ENCODE data around the gene AHRR. TPM values are rescaled to one million over a fixed set of nuclear protein-coding genes. Genes with fewer than 3 reads are reported as not detected.
"Not testable (repeated sequence)": the region's sequence is repeated elsewhere in the genome, so short reads cannot be mapped to it uniquely, and the experiment has no call there.

Gene AHRR
- total RNA-seq, 2 donors from 2014 or later = 0.26 to 0.33 TPM

- no peak for DNase-seq
- H3K27me3 ChIP-seq = no peaks in the 10 kb centered on the region
- peaks cover 17% of the 10 kb centered on the region for H3K4me1 ChIP-seq
- no peak overlapping the region for H3K4me3 ChIP-seq
- H3K27ac ChIP-seq = no peak overlapping the region
- intact Hi-C loops (cut with DNase I) = no loop called here
- TF ChIP-seq POLR2A (IDR thresholded peaks at IDR 0.05) = no peak
- TF ChIP-seq, protein P1, sequence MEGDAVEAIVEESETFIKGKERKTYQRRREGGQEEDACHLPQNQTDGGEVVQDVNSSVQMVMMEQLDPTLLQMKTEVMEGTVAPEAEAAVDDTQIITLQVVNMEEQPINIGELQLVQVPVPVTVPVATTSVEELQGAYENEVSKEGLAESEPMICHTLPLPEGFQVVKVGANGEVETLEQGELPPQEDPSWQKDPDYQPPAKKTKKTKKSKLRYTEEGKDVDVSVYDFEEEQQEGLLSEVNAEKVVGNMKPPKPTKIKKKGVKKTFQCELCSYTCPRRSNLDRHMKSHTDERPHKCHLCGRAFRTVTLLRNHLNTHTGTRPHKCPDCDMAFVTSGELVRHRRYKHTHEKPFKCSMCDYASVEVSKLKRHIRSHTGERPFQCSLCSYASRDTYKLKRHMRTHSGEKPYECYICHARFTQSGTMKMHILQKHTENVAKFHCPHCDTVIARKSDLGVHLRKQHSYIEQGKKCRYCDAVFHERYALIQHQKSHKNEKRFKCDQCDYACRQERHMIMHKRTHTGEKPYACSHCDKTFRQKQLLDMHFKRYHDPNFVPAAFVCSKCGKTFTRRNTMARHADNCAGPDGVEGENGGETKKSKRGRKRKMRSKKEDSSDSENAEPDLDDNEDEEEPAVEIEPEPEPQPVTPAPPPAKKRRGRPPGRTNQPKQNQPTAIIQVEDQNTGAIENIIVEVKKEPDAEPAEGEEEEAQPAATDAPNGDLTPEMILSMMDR (IDR thresholded peaks at IDR 0.05) = no peak
- 78 to 84% methylated on average over 16 to 18 of the region's 18 CpGs for WGBS, 2 donors
- H3K9me3 ChIP-seq = no peaks in the 10 kb centered on the region
- ATAC-seq = no peak
- peaks cover 3 to 5% of the 10 kb centered on the region in 2 donors for H3K36me3 ChIP-seq (replicated peaks in 1 of 2; ENCODE audit: insufficient read depth in 1 of 2, low read depth in 2 of 2)
These were observed 12.7 kb upstream of the AHRR start for GRCh38 chr5:308672-309271.

DNA sequence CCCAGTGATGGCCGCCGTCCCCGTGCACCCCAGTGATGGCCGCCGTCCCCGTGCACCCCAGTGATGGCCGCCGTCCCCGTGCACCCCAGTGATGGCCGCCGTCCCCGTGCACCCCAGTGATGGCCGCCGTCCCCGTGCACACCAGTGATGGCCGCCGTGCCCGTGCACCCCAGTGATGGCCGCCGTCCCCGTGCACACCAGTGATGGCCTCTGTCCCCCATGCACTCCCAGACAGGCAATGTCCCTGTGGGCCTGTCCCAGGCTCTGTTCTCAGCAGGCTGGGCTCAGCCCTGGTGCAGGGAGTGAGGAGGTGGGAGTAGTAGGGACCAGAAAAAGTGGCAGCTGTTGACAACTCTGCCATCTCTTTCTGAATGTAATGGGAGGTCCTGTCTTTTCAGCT lies 11.7 kb upstream of the AHRR start:
- H3K9me3 ChIP-seq; H3K36me3 ChIP-seq (replicated peaks in 1 of 2; ENCODE audit: insufficient read depth in 1 of 2, low read depth in 2 of 2); DNase-seq; ATAC-seq; intact Hi-C loops (cut with DNase I); H3K27me3 ChIP-seq; H3K4me3 ChIP-seq: not testable (repeated sequence)
- WGBS, 2 donors = no CpG with 5 or more reads among the region's 21 CpGs
- H3K27ac ChIP-seq = peak overlapping the region in 2 of 4 donors; percentile 61 to 65
- peaks cover 17% of the 10 kb centered on the region for H3K4me1 ChIP-seq

DNA sequence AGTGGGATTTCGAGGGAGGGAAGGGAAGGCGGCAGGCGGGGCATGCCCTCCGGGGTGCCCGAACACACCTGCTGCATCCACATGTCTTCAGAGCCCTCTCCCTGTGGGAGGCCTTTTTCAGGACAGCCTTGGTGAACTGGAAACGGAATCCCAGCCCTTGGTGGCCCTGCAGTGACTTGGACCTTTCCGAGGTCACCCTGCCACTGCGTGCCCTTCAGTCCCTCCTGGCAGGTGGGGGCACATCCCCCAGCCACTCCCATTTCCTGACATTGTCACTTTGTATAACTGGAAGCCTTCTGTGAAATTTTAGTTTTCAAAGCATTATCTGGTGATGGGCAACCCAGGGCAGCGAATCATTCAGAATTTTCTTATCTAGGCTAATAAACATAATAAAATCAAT lies 11.0 kb upstream of the AHRR start:
- Histone ChIP-seq H3K27ac (peak overlapping the region; percentile 9 to 65 (median 54)), H3K4me1 (peaks cover 17% of the 10 kb centered on the region), H3K36me3 (replicated peaks in 1 of 2; ENCODE audit: insufficient read depth in 1 of 2, low read depth in 2 of 2) (peaks cover 5 to 11% of the 10 kb centered on the region in 2 donors), H3K9me3 (no peaks in the 10 kb centered on the region), H3K4me3 (no peak overlapping the region), H3K27me3 (no peaks in the 10 kb centered on the region)
- ATAC-seq (peak; percentile 38), DNase-seq (no peak)
- intact Hi-C loops (cut with DNase I) = no loop called here
- WGBS, 2 donors = 67 to 70% methylated on average over 7 to 9 of the region's 9 CpGs
- TF ChIP-seq, protein P1 (IDR thresholded peaks at IDR 0.05) = no peak
- TF ChIP-seq POLR2A (IDR thresholded peaks at IDR 0.05) = no peak

DNA sequence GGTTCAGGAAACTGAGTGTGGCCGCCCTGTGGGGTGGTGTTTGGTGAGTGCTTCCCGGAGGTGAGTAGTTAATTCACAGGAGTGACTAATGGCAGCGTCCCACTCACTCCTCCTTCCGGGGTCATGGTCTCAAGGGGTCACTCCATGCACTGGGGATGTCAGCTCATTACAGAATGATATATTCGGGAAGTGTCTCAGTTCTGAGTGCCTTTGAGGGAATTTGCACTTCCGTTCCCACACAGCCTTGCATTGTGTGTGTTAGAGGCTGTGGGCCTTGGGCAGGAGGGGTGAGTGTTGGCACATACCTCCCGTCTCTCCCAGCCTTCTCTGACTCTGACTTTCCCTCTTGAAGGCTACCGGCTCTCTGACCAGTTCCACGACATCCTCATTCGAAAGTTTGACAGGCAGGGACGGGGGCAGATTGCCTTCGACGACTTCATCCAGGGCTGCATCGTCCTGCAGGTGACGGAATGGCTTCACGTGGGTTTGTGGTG lies 10.5 kb upstream of the AHRR start:
- Histone ChIP-seq H3K27ac (peak overlapping the region; percentile 9 to 65 (median 54)), H3K27me3 (no peaks in the 10 kb centered on the region), H3K9me3 (no peaks in the 10 kb centered on the region), H3K4me3 (no peak overlapping the region), H3K36me3 (replicated peaks in 1 of 2; ENCODE audit: insufficient read depth in 1 of 2, low read depth in 2 of 2) (peaks cover 5 to 11% of the 10 kb centered on the region in 2 donors), H3K4me1 (peaks cover 17% of the 10 kb centered on the region)
- 57 to 58% methylated on average over 14 to 16 of the region's 16 CpGs for WGBS, 2 donors
- peak; percentile 88 for ATAC-seq
- peak in 2 of 4 donors; percentile 29 to 66 for DNase-seq
- TF ChIP-seq, protein P1 (IDR thresholded peaks at IDR 0.05) = no peak
- no peak for TF ChIP-seq POLR2A (IDR thresholded peaks at IDR 0.05)
- intact Hi-C loops (cut with DNase I) = no loop called here

GRCh38 chr5:311963-312362 lies 9.6 kb upstream of the AHRR start:
- intact Hi-C loops (cut with DNase I) = no loop called here
- no peak for DNase-seq
- no peaks in the 10 kb centered on the region for H3K27me3 ChIP-seq
- H3K4me1 ChIP-seq = peaks cover 17% of the 10 kb centered on the region
- 84 to 93% methylated on average over 6 to 7 of the region's 8 CpGs for WGBS, 2 donors
- H3K4me3 ChIP-seq = no peak overlapping the region
- H3K36me3 ChIP-seq (replicated peaks in 1 of 2; ENCODE audit: insufficient read depth in 1 of 2, low read depth in 2 of 2) = peaks cover 5 to 11% of the 10 kb centered on the region in 2 donors
- peak overlapping the region in 2 of 4 donors; percentile 61 to 65 for H3K27ac ChIP-seq
- no peak for ATAC-seq
- H3K9me3 ChIP-seq = no peaks in the 10 kb centered on the region
- TF ChIP-seq, protein P1 (IDR thresholded peaks at IDR 0.05) = no peak
- no peak for TF ChIP-seq POLR2A (IDR thresholded peaks at IDR 0.05)
